DMS53 treated with DMSO at 0.1 percent for 48 hours (cell line): Measurements from ENCODE around the gene RASSF4.
A peak's percentile ranks its signal among the peaks of the same experiment; 100 is the strongest.

Experiments used
- DNase-seq: peaks from one replicate; lab custom pipeline; 2025; ENCODE audit not compliant: unreplicated experiment; lab: John Stamatoyannopoulos, UW

RASSF4 gene

GRCh38 chr10:44986179-44986578 lies 26.6 kb downstream of the RASSF4 start:
- DNase-seq = no peak

DNA sequence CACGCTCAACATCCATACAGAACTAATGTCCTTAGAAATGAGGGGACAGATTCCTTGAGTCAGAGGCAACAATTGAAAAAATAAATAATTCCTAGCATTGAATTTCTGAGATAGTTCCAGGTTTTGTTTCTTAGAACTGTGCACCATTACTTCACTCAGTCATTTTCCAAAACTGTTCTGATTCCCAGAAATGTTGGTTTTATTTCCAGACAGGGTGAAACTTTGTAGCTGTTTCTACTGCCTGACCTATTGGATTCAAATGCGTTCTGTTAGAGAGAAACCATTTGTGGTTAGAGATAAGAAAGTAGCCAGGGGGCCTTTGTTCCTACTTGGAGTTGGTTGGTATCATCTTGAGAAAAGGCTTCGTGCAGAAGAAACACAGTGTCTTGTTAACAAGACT lies 27.1 kb downstream of the RASSF4 start:
- no peak for DNase-seq

GRCh38 chr10:44988957-44989585 lies 29.5 kb downstream of the RASSF4 start:
- peak; percentile 88 for DNase-seq

GRCh38 chr10:44989597-44990301 lies 30.1 kb downstream of the RASSF4 start:
- DNase-seq = no peak

DNA sequence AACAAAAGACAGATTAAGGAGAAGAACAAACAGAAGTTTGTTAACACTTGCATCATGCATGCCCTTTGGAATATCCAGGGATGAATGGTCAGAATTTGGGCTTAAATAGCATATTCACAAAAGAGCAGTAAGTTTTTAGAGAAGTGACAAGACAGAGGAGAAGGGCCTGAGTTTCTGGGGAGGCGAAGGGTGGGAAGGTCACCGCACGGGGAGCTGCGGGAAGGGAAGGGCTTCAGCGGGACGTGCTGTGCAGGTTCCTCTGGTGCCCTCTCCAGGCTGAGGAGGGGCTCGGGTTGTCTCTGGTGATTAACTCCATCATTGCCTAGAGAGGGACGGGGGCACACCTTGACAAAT lies 30.7 kb downstream of the RASSF4 start:
- DNase-seq = no peak

DNA sequence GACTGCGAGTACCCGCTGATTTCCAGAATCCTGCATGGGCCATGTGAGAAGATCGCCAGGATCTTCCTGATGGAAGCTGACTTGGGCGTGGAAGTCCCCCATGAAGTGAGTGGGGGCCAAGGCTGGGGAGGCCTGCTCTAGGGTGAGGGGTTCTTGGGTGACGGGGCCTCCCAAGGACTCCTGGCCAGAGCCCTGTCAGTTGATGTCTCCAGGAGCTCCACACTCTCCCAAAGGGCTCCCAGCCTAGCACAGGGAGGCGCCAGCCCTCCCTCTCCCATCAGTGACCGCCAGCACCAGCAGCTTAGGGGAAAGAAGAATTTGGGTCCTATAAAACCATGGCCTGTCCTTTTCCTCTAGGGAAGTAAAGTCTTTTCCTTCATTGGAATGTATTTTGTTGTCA lies 31.4 kb downstream of the RASSF4 start:
- no peak for DNase-seq

- no peak for DNase-seq
Measured at GRCh38 chr10:44991571-44991970, 32.0 kb downstream of the RASSF4 start.

- no peak for DNase-seq
Measured at GRCh38 chr10:44992070-44992731, 32.6 kb downstream of the RASSF4 start.

GRCh38 chr10:44992732-44993225 lies 33.2 kb downstream of the RASSF4 start:
- DNase-seq = no peak

GRCh38 chr10:44993226-44993921 lies 33.8 kb downstream of the RASSF4 start:
- peak; percentile 40 for DNase-seq

GRCh38 chr10:44993922-44994751 lies 34.5 kb downstream of the RASSF4 start:
- DNase-seq = no peak

DNA sequence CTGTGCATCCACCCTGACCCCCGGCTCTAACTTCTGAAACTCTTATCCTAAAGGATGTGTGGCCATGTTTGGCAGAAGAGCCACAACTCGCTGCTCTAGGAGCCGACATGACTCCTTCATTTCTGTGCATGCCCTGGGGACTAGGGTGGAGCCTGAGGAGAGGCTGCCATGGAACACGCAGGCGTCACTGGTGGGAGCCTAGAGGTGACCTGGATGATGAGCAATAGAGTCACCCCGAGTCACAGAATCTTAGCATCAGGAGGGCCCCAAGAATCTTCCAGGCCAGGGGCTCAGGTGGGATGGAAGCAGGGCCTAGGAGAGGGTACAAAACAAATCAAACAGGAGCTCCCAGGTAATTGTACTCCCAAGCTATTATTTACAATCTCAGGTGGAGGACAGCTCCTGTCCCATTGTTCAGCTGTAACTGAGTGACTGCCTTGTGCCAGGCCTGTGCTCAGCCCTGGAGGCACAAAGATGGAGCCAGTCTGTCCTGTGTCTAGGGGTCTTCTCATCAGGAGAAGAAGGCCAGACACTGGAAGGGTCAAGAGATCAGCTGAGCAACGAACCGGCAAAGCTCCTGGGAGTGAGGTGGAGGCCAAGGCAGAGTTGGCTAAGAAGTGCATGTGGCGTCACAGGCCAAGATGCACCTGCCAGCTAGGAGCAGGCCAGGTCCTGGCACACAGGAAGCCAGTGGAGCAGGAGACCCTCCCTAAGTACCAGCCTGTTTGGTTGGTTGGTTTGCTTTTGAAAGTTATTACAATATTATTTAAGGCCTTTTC lies 35.3 kb downstream of the RASSF4 start:
- no peak for DNase-seq

GRCh38 chr10:44995581-44995913 lies 35.9 kb downstream of the RASSF4 start:
- DNase-seq = no peak

- DNase-seq = no peak
Measured at GRCh38 chr10:44995914-44996669, 36.5 kb downstream of the RASSF4 start.

- DNase-seq = no peak
Measured at GRCh38 chr10:44997105-44997748, 37.6 kb downstream of the RASSF4 start.

GRCh38 chr10:44998146-44998631 lies 38.6 kb downstream of the RASSF4 start:
- no peak for DNase-seq

GRCh38 chr10:45000138-45000751 lies 40.6 kb downstream of the RASSF4 start:
- no peak for DNase-seq

DNA sequence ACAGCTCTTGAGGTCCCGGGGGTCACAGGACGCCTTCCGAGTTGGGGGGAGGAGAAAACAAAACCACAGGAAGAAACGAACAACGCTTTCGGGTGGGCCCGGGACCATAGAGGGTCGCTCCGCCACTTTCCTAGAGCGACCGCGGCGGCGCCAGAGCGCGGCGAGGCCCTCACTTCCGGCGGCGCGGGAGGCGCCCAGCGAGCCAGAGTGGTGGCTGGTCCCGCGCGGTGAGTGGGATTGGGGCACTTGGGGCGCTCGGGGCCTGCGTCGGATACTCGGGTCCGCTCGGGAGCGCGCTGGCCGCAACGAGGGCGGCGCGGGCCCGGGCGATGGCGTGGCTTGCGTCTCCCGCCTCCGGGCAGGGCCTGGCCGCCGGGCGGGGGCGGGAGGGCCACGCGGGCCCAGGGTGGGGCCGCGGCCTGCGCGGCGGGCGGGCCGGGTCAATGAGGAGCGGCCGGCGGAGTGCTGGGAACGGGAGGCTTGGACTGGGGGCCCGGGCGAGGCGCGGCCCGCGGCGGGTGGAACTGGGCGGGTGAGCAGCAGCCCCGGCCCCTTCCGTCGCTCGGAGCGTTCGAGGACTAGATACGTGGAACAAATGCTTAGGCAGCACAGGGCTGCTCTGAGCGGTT lies 41.3 kb downstream of the RASSF4 start, which contains the start of gene ZNF22:
Gene ZNF22 (plus strand): TSS at position 172 of the 629 bp plus-strand sequence. CDS start 2,446 bp downstream, outside the sequence.
- peak; percentile 12 for DNase-seq
